GM19467 (cell line): Measurements from ENCODE around the gene MAPK8IP3.
"Not testable (repeated sequence)": the region's sequence is repeated elsewhere in the genome, so short reads cannot be mapped to it uniquely, and the experiment has no call there.

ENCODE experiments used
- ATAC-seq: cut with Tn5 transposase; IDR thresholded peaks from one replicate; pipeline ENCODE4 v1.9.1; 2021; ENCODE audit warnings: mild to moderate bottlenecking, moderate library complexity; ENCODE audit not compliant: unreplicated experiment

The MAPK8IP3 gene

GRCh38 chr16:1784977-1785845 lies 79.2 kb downstream of the MAPK8IP3 start:
- ATAC-seq: no peak

GRCh38 chr16:1785846-1786170 lies 79.8 kb downstream of the MAPK8IP3 start:
- no peak for ATAC-seq

- ATAC-seq: no peak
These were observed 80.5 kb downstream of the MAPK8IP3 start for GRCh38 chr16:1786242-1787055.

GRCh38 chr16:1787056-1787321 lies 81.0 kb downstream of the MAPK8IP3 start:
- no peak for ATAC-seq

GRCh38 chr16:1787322-1788094 lies 81.5 kb downstream of the MAPK8IP3 start:
- no peak for ATAC-seq

GRCh38 chr16:1788095-1788707 lies 82.2 kb downstream of the MAPK8IP3 start:
- no peak for ATAC-seq

GRCh38 chr16:1788708-1789100 lies 82.7 kb downstream of the MAPK8IP3 start:
- no peak for ATAC-seq

GRCh38 chr16:1789643-1790045 lies 83.6 kb downstream of the MAPK8IP3 start:
- no peak for ATAC-seq

- ATAC-seq: no peak
These were observed 84.2 kb downstream of the MAPK8IP3 start for GRCh38 chr16:1790261-1790610.

- no peak for ATAC-seq
These were observed 84.7 kb downstream of the MAPK8IP3 start for GRCh38 chr16:1790611-1791255.

- no peak for ATAC-seq
These were observed 85.4 kb downstream of the MAPK8IP3 start for GRCh38 chr16:1791256-1791942.

GRCh38 chr16:1791943-1792812 lies 86.2 kb downstream of the MAPK8IP3 start:
- ATAC-seq: no peak

- ATAC-seq: no peak
These were observed 87.0 kb downstream of the MAPK8IP3 start for GRCh38 chr16:1792836-1793577.

- no peak for ATAC-seq
These were observed 87.7 kb downstream of the MAPK8IP3 start, which contains the start of gene IGFALS for GRCh38 chr16:1793578-1794220. IGFALS (minus strand) TSS chr16:1793705; CDS start chr16:1793652, 53 bp downstream.

- ATAC-seq: no peak
These were observed 88.4 kb downstream of the MAPK8IP3 start for GRCh38 chr16:1794221-1794871.

GRCh38 chr16:1794908-1795666 lies 89.1 kb downstream of the MAPK8IP3 start:
- no peak for ATAC-seq

GRCh38 chr16:1799263-1799662 lies 93.3 kb downstream of the MAPK8IP3 start:
- ATAC-seq: not testable (repeated sequence)
